NOMO-1 (cell line): ENCODE results near the gene HAUS8.
"Not testable (repeated sequence)": the region's sequence is repeated elsewhere in the genome, so short reads cannot be mapped to it uniquely, and the experiment has no call there.

Experiments used
- DNase-seq, 2 experiments: peaks; one replicate each; lab custom pipeline; 2025; ENCODE audit not compliant: unreplicated experiment in 2 of 2; lab: John Stamatoyannopoulos, UW

HAUS8 gene

GRCh38 chr19:17037184-17037583, 38.1 kb downstream of the HAUS8 start:
- DNase-seq, result no peak

GRCh38 chr19:17036640-17037039, 38.6 kb downstream of the HAUS8 start:
- DNase-seq, result no peak

GRCh38 chr19:17035842-17036424, 39.3 kb downstream of the HAUS8 start:
- peak; percentile 35 to 63 for DNase-seq

- no peak for DNase-seq
Measured at GRCh38 chr19:17031741-17032140, 43.5 kb downstream of the HAUS8 start.

GRCh38 chr19:17027535-17027975, 47.7 kb downstream of the HAUS8 start:
- DNase-seq, result no peak

GRCh38 chr19:17026706-17027534, 48.3 kb downstream of the HAUS8 start, which contains the start of gene CPAMD8:
Gene CPAMD8, minus strand, starts transcription at chr19:17026810. Its CDS starts 168 bp downstream, at chr19:17026642.
- DNase-seq, result no peak

- DNase-seq, result peak; percentile 65 to 72
Measured at GRCh38 chr19:17025991-17026658, 49.1 kb downstream of the HAUS8 start.

GRCh38 chr19:17025361-17025760, 49.9 kb downstream of the HAUS8 start:
- no peak for DNase-seq

- not testable (repeated sequence) for DNase-seq
Measured at GRCh38 chr19:17024941-17025340, 50.3 kb downstream of the HAUS8 start.

- DNase-seq, result no peak
Measured at GRCh38 chr19:17023805-17024204, 51.4 kb downstream of the HAUS8 start.

- no peak for DNase-seq
Measured at GRCh38 chr19:17022738-17023137, 52.5 kb downstream of the HAUS8 start.

- DNase-seq, result peak; percentile 78
Measured at GRCh38 chr19:17021793-17022590, 53.3 kb downstream of the HAUS8 start.

- no peak for DNase-seq
Measured at GRCh38 chr19:17021328-17021727, 53.9 kb downstream of the HAUS8 start.

GRCh38 chr19:17020823-17021222, 54.4 kb downstream of the HAUS8 start:
- DNase-seq, result no peak

- no peak for DNase-seq
Measured at GRCh38 chr19:17020385-17020784, 54.9 kb downstream of the HAUS8 start.

- not testable (repeated sequence) for DNase-seq
Measured at GRCh38 chr19:17014212-17014861, 60.9 kb downstream of the HAUS8 start.

GRCh38 chr19:17011485-17011884, 63.8 kb downstream of the HAUS8 start:
- no peak for DNase-seq

- no peak for DNase-seq
Measured at GRCh38 chr19:17006579-17006978, 68.7 kb downstream of the HAUS8 start.

- DNase-seq, result no peak
Measured at GRCh38 chr19:17005000-17005399, 70.3 kb downstream of the HAUS8 start.

- DNase-seq, result no peak
Measured at GRCh38 chr19:17004386-17004785, 70.9 kb downstream of the HAUS8 start.
